ENCODE data around the gene ZNF324. TPM values are rescaled to one million over a fixed set of nuclear protein-coding genes. Genes with fewer than 3 reads are reported as not detected.

ZNF324 gene
- total and polyA plus RNA-seq, 9 of the 15 experiments (the other 6 are each of a cell fraction or from before 2014, with no cell fraction given): 0.92 to 16.4 (median 5.3) TPM

DNA sequence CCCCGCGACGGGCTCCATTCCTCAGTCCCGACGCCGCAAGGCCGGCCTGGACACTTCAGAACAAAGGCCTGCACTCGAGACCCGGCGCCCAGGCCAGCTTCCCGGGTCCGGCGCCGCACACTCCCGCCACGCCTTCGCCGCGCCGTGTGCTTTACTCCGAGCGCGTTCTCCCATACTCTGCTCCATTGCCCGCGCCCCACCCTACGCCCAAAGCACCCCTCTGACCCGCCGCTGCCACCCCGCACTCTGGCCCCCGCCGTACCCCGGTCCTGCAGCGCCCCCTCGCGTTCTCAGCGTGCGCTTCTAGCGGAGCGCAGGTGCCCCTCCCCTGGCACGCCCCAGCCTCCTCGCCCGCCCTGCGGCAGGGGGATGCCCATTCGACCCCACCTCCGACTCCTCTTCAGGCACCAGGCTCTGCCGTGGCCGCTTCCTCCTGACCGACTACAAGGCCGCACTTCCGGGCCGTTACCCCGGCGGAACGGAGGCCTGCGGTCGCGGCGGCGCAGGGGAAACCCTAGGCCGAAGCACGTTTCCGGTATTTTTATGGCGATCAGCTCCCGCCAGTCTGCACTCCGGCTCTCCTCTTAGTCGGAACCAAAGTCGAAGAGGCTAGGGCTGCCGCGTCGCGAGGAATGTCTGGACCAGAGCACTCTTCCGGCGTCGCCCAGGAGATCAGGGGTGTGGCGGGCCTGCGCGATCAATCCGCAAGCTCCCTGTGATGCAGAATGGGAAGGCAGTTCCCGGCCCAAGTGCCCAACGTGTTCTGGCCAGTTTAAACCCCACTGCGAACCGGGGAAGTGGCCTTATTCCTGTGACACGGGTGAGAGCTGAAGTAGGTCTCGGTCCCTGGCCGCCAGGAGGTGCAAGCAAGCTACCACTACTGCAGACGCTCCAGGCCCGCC lies 52.7 kb downstream of the ZNF324 start, which contains the start of gene ZBTB45 (continued):
- TF ChIP-seq, protein P1, sequence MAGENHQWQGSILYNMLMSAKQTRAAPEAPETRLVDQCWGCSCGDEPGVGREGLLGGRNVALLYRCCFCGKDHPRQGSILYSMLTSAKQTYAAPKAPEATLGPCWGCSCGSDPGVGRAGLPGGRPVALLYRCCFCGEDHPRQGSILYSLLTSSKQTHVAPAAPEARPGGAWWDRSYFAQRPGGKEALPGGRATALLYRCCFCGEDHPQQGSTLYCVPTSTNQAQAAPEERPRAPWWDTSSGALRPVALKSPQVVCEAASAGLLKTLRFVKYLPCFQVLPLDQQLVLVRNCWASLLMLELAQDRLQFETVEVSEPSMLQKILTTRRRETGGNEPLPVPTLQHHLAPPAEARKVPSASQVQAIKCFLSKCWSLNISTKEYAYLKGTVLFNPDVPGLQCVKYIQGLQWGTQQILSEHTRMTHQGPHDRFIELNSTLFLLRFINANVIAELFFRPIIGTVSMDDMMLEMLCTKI (IDR thresholded peaks at IDR 0.05; ENCODE audit: partially characterized antibody): no peak
- TF ChIP-seq ZNF280A (IDR thresholded peaks at IDR 0.05; ENCODE audit: low read depth, partially characterized antibody): no peak
- no peak for TF ChIP-seq ZBTB49 (CRISPR knock-in tag; IDR thresholded peaks at IDR 0.05; ENCODE audit: borderline replicate concordance)
- TF ChIP-seq PHF8 (IDR thresholded peaks at IDR 0.05; ENCODE audit: borderline replicate concordance, low read length): peak; percentile 98
- no peak for TF ChIP-seq HMG20B (CRISPR knock-in tag; IDR thresholded peaks at IDR 0.05)
- no peak for TF ChIP-seq TSC22D4 (tag; IDR thresholded peaks at IDR 0.05)
- peak; percentile 75 for TF ChIP-seq CBX5 (IDR thresholded peaks at IDR 0.05; ENCODE audit: borderline replicate concordance, low read depth)
- TF ChIP-seq ZHX1 (conservative IDR thresholded peaks at IDR 0.05; ENCODE audit: low read length): peak; percentile 48; the same call in 1 of the 2 replicates
- peak; percentile 96 for TF ChIP-seq POLR2G (IDR thresholded peaks at IDR 0.05; ENCODE audit: low read depth, low read length)
- no peak for TF ChIP-seq MEIS2 (IDR thresholded peaks at IDR 0.05; ENCODE audit: partially characterized antibody)
- TF ChIP-seq, protein P2, sequence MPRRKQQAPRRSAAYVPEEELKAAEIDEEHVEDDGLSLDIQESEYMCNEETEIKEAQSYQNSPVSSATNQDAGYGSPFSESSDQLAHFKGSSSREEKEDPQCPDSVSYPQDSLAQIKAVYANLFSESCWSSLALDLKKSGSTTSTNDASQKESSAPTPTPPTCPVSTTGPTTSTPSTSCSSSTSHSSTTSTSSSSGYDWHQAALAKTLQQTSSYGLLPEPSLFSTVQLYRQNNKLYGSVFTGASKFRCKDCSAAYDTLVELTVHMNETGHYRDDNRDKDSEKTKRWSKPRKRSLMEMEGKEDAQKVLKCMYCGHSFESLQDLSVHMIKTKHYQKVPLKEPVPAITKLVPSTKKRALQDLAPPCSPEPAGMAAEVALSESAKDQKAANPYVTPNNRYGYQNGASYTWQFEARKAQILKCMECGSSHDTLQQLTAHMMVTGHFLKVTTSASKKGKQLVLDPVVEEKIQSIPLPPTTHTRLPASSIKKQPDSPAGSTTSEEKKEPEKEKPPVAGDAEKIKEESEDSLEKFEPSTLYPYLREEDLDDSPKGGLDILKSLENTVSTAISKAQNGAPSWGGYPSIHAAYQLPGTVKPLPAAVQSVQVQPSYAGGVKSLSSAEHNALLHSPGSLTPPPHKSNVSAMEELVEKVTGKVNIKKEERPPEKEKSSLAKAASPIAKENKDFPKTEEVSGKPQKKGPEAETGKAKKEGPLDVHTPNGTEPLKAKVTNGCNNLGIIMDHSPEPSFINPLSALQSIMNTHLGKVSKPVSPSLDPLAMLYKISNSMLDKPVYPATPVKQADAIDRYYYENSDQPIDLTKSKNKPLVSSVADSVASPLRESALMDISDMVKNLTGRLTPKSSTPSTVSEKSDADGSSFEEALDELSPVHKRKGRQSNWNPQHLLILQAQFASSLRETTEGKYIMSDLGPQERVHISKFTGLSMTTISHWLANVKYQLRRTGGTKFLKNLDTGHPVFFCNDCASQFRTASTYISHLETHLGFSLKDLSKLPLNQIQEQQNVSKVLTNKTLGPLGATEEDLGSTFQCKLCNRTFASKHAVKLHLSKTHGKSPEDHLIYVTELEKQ (CRISPR knock-in tag; IDR thresholded peaks at IDR 0.05): no peak
- TF ChIP-seq, protein P3, sequence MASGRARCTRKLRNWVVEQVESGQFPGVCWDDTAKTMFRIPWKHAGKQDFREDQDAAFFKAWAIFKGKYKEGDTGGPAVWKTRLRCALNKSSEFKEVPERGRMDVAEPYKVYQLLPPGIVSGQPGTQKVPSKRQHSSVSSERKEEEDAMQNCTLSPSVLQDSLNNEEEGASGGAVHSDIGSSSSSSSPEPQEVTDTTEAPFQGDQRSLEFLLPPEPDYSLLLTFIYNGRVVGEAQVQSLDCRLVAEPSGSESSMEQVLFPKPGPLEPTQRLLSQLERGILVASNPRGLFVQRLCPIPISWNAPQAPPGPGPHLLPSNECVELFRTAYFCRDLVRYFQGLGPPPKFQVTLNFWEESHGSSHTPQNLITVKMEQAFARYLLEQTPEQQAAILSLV (tag; IDR thresholded peaks at IDR 0.05): 0 out of 2 replicates have a peak, but pooled peaks have one; percentile 3

Measured in K562 (cell line).